H9 (cell line): ENCODE measurements around the gene KLK15. TPM values are rescaled to one million over a fixed set of nuclear protein-coding genes. Genes with fewer than 3 reads are reported as not detected.

Experiments used
- DNase-seq: peaks from one replicate; pipeline ENCODE4 v3.0.0-alpha.2; 2017
- H2AFZ ChIP-seq: one replicate; pipeline ENCODE4 v1.6.1; 2013; ENCODE audit warnings: mild to moderate bottlenecking, low read length, control low read depth, moderate library complexity
- H2AK5ac ChIP-seq: 2 replicates; pipeline ENCODE4 v1.6.1; 2013; ENCODE audit warnings: low read length, control low read depth, mixed read lengths; ENCODE audit not compliant: insufficient read length
- H2BK120ac ChIP-seq: one replicate; pipeline ENCODE4 v1.6.1; 2013; ENCODE audit warnings: low read depth, mild to moderate bottlenecking, low read length, control low read depth, inconsistent platforms; ENCODE audit not compliant: poor library complexity, severe bottlenecking
- H2BK12ac ChIP-seq: 2 replicates; pipeline ENCODE4 v1.6.1; 2013; ENCODE audit warnings: low read length, control low read depth, mixed read lengths, low read depth; ENCODE audit not compliant: insufficient read length
- H2BK15ac ChIP-seq: 2 replicates; pipeline ENCODE4 v1.6.1; 2013; ENCODE audit warnings: low read depth, low read length, control low read depth
- H2BK20ac ChIP-seq: one replicate; pipeline ENCODE4 v1.6.1; 2013; ENCODE audit warnings: low read depth, mild to moderate bottlenecking, low read length, control low read depth, inconsistent platforms; ENCODE audit not compliant: poor library complexity, severe bottlenecking
- H2BK5ac ChIP-seq: 2 replicates; pipeline ENCODE4 v1.6.1; 2013; ENCODE audit warnings: low read length, control low read depth, mixed read lengths; ENCODE audit not compliant: insufficient read length
- H3K14ac ChIP-seq: 2 replicates; pipeline ENCODE4 v1.6.1; 2013; ENCODE audit warnings: low read length, control low read depth; ENCODE audit not compliant: insufficient read depth
- H3K18ac ChIP-seq: 2 replicates; pipeline ENCODE4 v1.6.1; 2013; ENCODE audit warnings: low read depth, mild to moderate bottlenecking, mixed read lengths, low read length, control low read depth; ENCODE audit not compliant: insufficient read length
- H3K23ac ChIP-seq: 2 replicates; pipeline ENCODE4 v1.6.1; 2013; ENCODE audit warnings: low read length, control low read depth, mixed read lengths, low read depth; ENCODE audit not compliant: insufficient read length
- H3K23me2 ChIP-seq: 2 replicates; pipeline ENCODE4 v1.6.1; 2013; ENCODE audit warnings: low read depth, mild to moderate bottlenecking, mixed read lengths, low read length, control low read depth; ENCODE audit not compliant: insufficient read length, poor library complexity, severe bottlenecking
- H3K27ac ChIP-seq: 2 replicates; pipeline ENCODE4 v1.5.1; 2013; ENCODE audit warnings: low read length, control low read depth, mixed read lengths, low read depth; ENCODE audit not compliant: insufficient read length
- H3K27me3 ChIP-seq: 2 replicates; pipeline ENCODE4 v1.6.1; 2013; ENCODE audit warnings: low read length, control low read depth, inconsistent platforms; ENCODE audit not compliant: insufficient read depth
- H3K4ac ChIP-seq: 2 replicates; pipeline ENCODE4 v1.6.1; 2013; ENCODE audit warnings: low read depth, mild to moderate bottlenecking, control low read depth, inconsistent platforms, low read length, moderate library complexity
- H3K4me1 ChIP-seq: 2 replicates; pipeline ENCODE4 v1.6.1; 2013; ENCODE audit warnings: low read length, control low read depth, inconsistent platforms; ENCODE audit not compliant: insufficient read depth
- H3K4me2 ChIP-seq: 2 replicates; pipeline ENCODE4 v1.6.1; 2013; ENCODE audit warnings: low read length, control low read depth, mixed read lengths; ENCODE audit not compliant: insufficient read length, insufficient read depth
- H3K56ac ChIP-seq: 2 replicates; pipeline ENCODE4 v1.6.1; 2013; ENCODE audit warnings: low read depth, mild to moderate bottlenecking, mixed read lengths, low read length, control low read depth; ENCODE audit not compliant: insufficient read length
- H3K79me1 ChIP-seq: 2 replicates; pipeline ENCODE4 v1.6.1; 2013; ENCODE audit warnings: low read depth, mild to moderate bottlenecking, moderate library complexity, low read length, control low read depth, inconsistent platforms; ENCODE audit not compliant: insufficient read depth, poor library complexity, severe bottlenecking
- H3K79me2 ChIP-seq: 2 replicates; pipeline ENCODE4 v1.6.1; 2013; ENCODE audit warnings: low read length, control low read depth, inconsistent platforms; ENCODE audit not compliant: insufficient read depth
- H3K9ac ChIP-seq: 2 replicates; pipeline ENCODE4 v1.6.1; 2013; ENCODE audit warnings: low read length, control low read depth, mixed read lengths; ENCODE audit not compliant: insufficient read length; ENCODE audit errors: extremely low read depth
- H3K9me3 ChIP-seq: one replicate; pipeline ENCODE4 v1.6.1; 2013; ENCODE audit warnings: low read depth, low read length, inconsistent platforms; ENCODE audit not compliant: control insufficient read depth
- H3T11ph ChIP-seq: one replicate; pipeline ENCODE4 v1.6.1; 2013; ENCODE audit warnings: mild to moderate bottlenecking, low read length, control low read depth, inconsistent platforms
- H4K20me1 ChIP-seq: one replicate; pipeline ENCODE4 v1.6.1; 2013; ENCODE audit not compliant: control insufficient read depth, insufficient read length, insufficient read depth
- H4K5ac ChIP-seq: 2 replicates; pipeline ENCODE4 v1.6.1; 2013; ENCODE audit warnings: low read depth, mild to moderate bottlenecking, mixed read lengths, low read length, control low read depth; ENCODE audit not compliant: insufficient read length
- H4K8ac ChIP-seq: replicated peaks from 2 replicates; pipeline ENCODE4 v1.6.1; 2013; ENCODE audit warnings: low read length, control low read depth, mixed read lengths, low read depth; ENCODE audit not compliant: insufficient read length
- H4K91ac ChIP-seq: 2 replicates; pipeline ENCODE4 v1.6.1; 2013; ENCODE audit warnings: low read depth, mild to moderate bottlenecking, moderate library complexity, mixed read lengths, low read length, control low read depth; ENCODE audit not compliant: insufficient read length
- H3K27ac Mint-ChIP-seq, 3 experiments: 2 replicates in 2 of 3; 3 replicates in 1 of 3; pipeline ENCODE4 v1.8.0; 2020 to 2021; ENCODE audit warnings: mixed read lengths in 3 of 3, mild to moderate bottlenecking in 1 of 3, moderate library complexity in 1 of 3
- H3K27me3 Mint-ChIP-seq: 2 replicates; pipeline ENCODE4 v1.8.0; 2021; ENCODE audit warnings: low read depth, mild to moderate bottlenecking, moderate library complexity, mixed read lengths
- H3K36me3 Mint-ChIP-seq, 3 experiments: 2 replicates in 2 of 3; 3 replicates in 1 of 3; pipeline ENCODE4 v1.8.0; 2020 to 2021; ENCODE audit warnings: low read depth in 3 of 3, mixed read lengths in 3 of 3; ENCODE audit not compliant: insufficient read depth in 1 of 3
- H3K4me1 Mint-ChIP-seq, 2 experiments: 2 replicates each; pipeline ENCODE4 v1.8.0; 2020; ENCODE audit warnings: mixed read lengths in 2 of 2
- H3K4me3 Mint-ChIP-seq, 2 experiments: 2 replicates in 1 of 2; 3 replicates in 1 of 2; pipeline ENCODE4 v1.8.0; 2020 to 2021; ENCODE audit warnings: mild to moderate bottlenecking in 2 of 2, mixed read lengths in 2 of 2, moderate library complexity in 1 of 2
- H3K9me3 Mint-ChIP-seq, 2 experiments: 2 replicates in 1 of 2; 3 replicates in 1 of 2; pipeline ENCODE4 v1.8.0; 2020; ENCODE audit warnings: mild to moderate bottlenecking in 2 of 2, mixed read lengths in 2 of 2, moderate library complexity in 1 of 2
- CTCF ChIP-seq: fragments of 200-600 bp; sonication (generic); conservative IDR thresholded peaks from 3 replicates; pipeline ENCODE4 v1.8.0; 2021; ENCODE audit warnings: antibody characterized with exemption, mild to moderate bottlenecking
- WGBS: extraction: QIAGEN DNeasy Blood & Tissue Kit; methylation state at CpG from one replicate; pipeline ENCODE4 v1.1.7; 2013; ENCODE audit warnings: missing lambda C conversion rate, low lambda C conversion rate, mixed read lengths; ENCODE audit not compliant: insufficient read length; ENCODE audit errors: extremely low coverage; 5-methylcytosine and 5-hydroxymethylcytosine counted together
- total RNA-seq: library from RNA; stranded (reverse); gene quantifications from 2 replicates; pipeline ENCODE4 v1.2.1, GENCODE V29; 2021

KLK15 gene
- total RNA-seq, 1 experiment from 2014 or later = not detected

GRCh38 chr19:50821622-50822021, 11.8 kb downstream of the KLK15 start:
- no peak overlapping the region for H4K91ac ChIP-seq

More at GRCh38 chr19:50821622-50822021, 11.8 kb downstream of the KLK15 start:
- H3K23me2 ChIP-seq = peaks cover 8% of the 10 kb centered on the region
- H4K5ac ChIP-seq = no peak overlapping the region
- H3K9ac ChIP-seq = no peak overlapping the region
- no CpG with 5 or more reads among the region's 8 CpGs for WGBS
- H2AK5ac ChIP-seq = no peak overlapping the region
- H3K27me3 ChIP-seq = peaks cover 8% of the 10 kb centered on the region
- no peak overlapping the region for H3K56ac ChIP-seq
- H2BK15ac ChIP-seq = no peak overlapping the region
- Mint-ChIP-seq H3K4me3 (no peak overlapping the region), H3K4me1 (peaks cover 33 to 42% of the 10 kb centered on the region in 2 experiments), H3K27ac (no peak overlapping the region), H3K36me3 (peaks cover 0 to 2% (median 0%) of the 10 kb centered on the region in 3 experiments; a peak in 2 of 7 replicates), H3K27me3 (peaks cover 87% of the 10 kb centered on the region), H3K9me3 (peaks cover 0 to 4% of the 10 kb centered on the region in 2 experiments; a peak in 2 of 5 replicates)
- H3K4me2 ChIP-seq = no peak overlapping the region
- TF ChIP-seq CTCF = no peak
- H3K79me1 ChIP-seq = no peaks in the 10 kb centered on the region
- H3K4me1 ChIP-seq = peaks cover 5% of the 10 kb centered on the region; the same call in 1 of the 2 replicates
- no peaks in the 10 kb centered on the region for H4K20me1 ChIP-seq
- H3K9me3 ChIP-seq = no peaks in the 10 kb centered on the region
- H2BK20ac ChIP-seq = no peak overlapping the region
- H2BK12ac ChIP-seq = no peak overlapping the region
- H3K4ac ChIP-seq = no peak overlapping the region
- H3K79me2 ChIP-seq = no peaks in the 10 kb centered on the region
- H3K27ac ChIP-seq = no peak overlapping the region
- H2BK120ac ChIP-seq = no peak overlapping the region
- no peak for DNase-seq
- H4K8ac ChIP-seq = no peak overlapping the region
- H3K23ac ChIP-seq = no peak overlapping the region
- H2AFZ ChIP-seq = no peak overlapping the region
- H2BK5ac ChIP-seq = no peak overlapping the region
- no peak overlapping the region for H3T11ph ChIP-seq
- H3K18ac ChIP-seq = no peak overlapping the region
- H3K14ac ChIP-seq = no peak overlapping the region
